Lung (tissue), 12 donors: Measurements from ENCODE around the gene TPSG1. TPM values are rescaled to one million over a fixed set of nuclear protein-coding genes. Genes with fewer than 3 reads are reported as not detected.
"Not testable (repeated sequence)": the region's sequence is repeated elsewhere in the genome, so short reads cannot be mapped to it uniquely, and the experiment has no call there.

Experiments used
- ATAC-seq: fragments of 200-7000 bp; cut with Tn5 transposase; one replicate; pipeline ENCODE4 v1.9.1; 2020; ENCODE audit warnings: moderate number of reproducible peaks; ENCODE audit not compliant: insufficient read depth, low FRiP score
- DNase-seq, 3 donors: peaks; one replicate each; pipeline ENCODE4 v3.0.0-alpha.2; 2013 to 2017
- H3K27ac ChIP-seq, 2 donors: one replicate each; pipeline ENCODE4 v1.5.1; 2013; ENCODE audit warnings: mild to moderate bottlenecking in 2 of 2, moderate library complexity in 2 of 2, control low read depth in 1 of 2, inconsistent platforms in 1 of 2, low read depth in 1 of 2, low read length in 1 of 2
- H3K27me3 ChIP-seq, 3 donors: one replicate each; pipeline ENCODE4 v1.5.1; 2013; ENCODE audit warnings: low read length in 2 of 3; ENCODE audit not compliant: control insufficient read depth in 3 of 3, insufficient read depth in 3 of 3
- H3K36me3 ChIP-seq, 4 donors: one replicate each; pipeline ENCODE4 v1.5.1; 2013; ENCODE audit warnings: low read length in 4 of 4, mild to moderate bottlenecking in 1 of 4, moderate library complexity in 1 of 4; ENCODE audit not compliant: control insufficient read depth in 4 of 4, insufficient read depth in 4 of 4
- H3K4me1 ChIP-seq, 5 donors: one replicate each; pipeline ENCODE4 v1.5.1; 2013; ENCODE audit warnings: low read length in 5 of 5, mild to moderate bottlenecking in 2 of 5, moderate library complexity in 1 of 5; ENCODE audit not compliant: control insufficient read depth in 5 of 5, insufficient read depth in 5 of 5
- H3K4me3 ChIP-seq: one replicate; pipeline ENCODE4 v1.5.1; 2013; ENCODE audit warnings: mild to moderate bottlenecking, control low read depth, moderate library complexity
- H3K9ac ChIP-seq, 2 donors: one replicate each; pipeline ENCODE4 v1.5.1; 2013; ENCODE audit warnings: low read length in 2 of 2, control low read depth in 1 of 2; ENCODE audit not compliant: insufficient read depth in 1 of 2
- H3K9me3 ChIP-seq, 4 donors: one replicate each; pipeline ENCODE4 v1.5.1; 2013; ENCODE audit warnings: low read length in 3 of 4, mild to moderate bottlenecking in 1 of 4, moderate library complexity in 1 of 4; ENCODE audit not compliant: control insufficient read depth in 4 of 4, insufficient read depth in 3 of 4
- CTCF ChIP-seq: IDR thresholded peaks from 2 replicates; pipeline ENCODE4 v1.5.1; 2012; ENCODE audit warnings: mild to moderate bottlenecking; ENCODE audit errors: control extremely low read depth, extremely low read depth
- WGBS, 2 donors: extraction: QIAGEN DNeasy Blood & Tissue Kit; methylation state at CpG; one replicate each; pipeline ENCODE4 v1.1.7; 2013; 5-methylcytosine and 5-hydroxymethylcytosine counted together
- polyA plus RNA-seq, 2 donors: library from polyadenylated mRNA; stranded (reverse); fragments of 200-250 nt; gene quantifications; one replicate each; pipeline ENCODE4 v1.2.1, GENCODE V29; 2013
- total RNA-seq, 2 donors: library from RNA; depleted of rRNA in 1 of 2; stranded (reverse); fragments of >200 nt in 1 of 2; gene quantifications; one replicate each; pipeline ENCODE4 v1.2.1, GENCODE V29; 2014 to 2021
- donor health status: control.
- donor health status: control.
- donor health status: Bipolar disorder and iron deficiency.
- donor health status: healthy.
- donor health status: DM: yes; HTN: yes; CAD: no.

TPSG1 gene
- total and polyA plus RNA-seq, 4 donors: 0.03 to 2.9 (median 0.71) TPM; not detected in 1

DNA sequence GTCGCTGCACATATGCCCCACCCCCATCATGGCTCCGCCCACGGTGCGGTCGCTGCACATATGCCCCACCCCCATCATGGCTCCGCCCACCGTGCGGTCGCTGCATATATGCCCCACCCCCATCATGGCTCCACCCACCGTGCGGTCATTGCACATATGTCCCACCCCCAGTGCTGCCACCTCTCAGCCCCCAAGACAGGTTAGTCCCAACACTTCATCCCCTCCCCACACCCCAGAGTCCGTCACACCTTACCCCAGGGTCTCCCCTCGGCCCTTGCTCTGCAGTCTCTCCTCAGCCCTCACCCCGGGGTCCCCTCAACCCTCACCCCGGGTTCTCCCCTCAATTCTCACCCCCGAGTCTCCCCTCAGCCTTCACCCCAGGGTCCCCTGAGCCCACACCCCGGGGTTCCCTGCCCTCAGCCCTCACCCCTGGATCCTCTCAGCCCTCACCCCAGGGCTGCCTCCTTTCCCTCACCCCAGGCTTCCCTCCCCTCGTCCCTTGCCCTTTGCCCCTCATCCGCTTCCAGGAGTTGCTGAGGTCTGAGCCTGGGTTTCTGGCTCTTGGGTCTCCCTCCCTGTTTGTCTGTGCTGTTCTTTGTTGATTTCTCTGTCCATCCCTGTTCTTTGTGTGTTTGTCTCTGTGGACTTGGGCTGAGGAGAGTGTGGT lies 25.6 kb downstream of the TPSG1 start:
- ATAC-seq: no peak
- H3K9ac ChIP-seq: no peak overlapping the region
- no peak for DNase-seq
- peaks cover 0 to 3% (median 0%) of the 10 kb centered on the region in 4 donors for H3K9me3 ChIP-seq
- no peaks in the 10 kb centered on the region for H3K27me3 ChIP-seq
- H3K27ac ChIP-seq: no peak overlapping the region
- no peak for TF ChIP-seq CTCF
- no peaks in the 10 kb centered on the region for H3K4me1 ChIP-seq
- H3K4me3 ChIP-seq: no peak overlapping the region
- no peaks in the 10 kb centered on the region for H3K36me3 ChIP-seq
- WGBS, 2 donors: 82 to 89% methylated on average over 14 to 15 of the region's 19 CpGs

GRCh38 chr16:1198671-1199346 lies 26.3 kb downstream of the TPSG1 start:
- WGBS, 2 donors: 91 to 93% methylated on average over 38 to 44 of the region's 44 CpGs

DNA sequence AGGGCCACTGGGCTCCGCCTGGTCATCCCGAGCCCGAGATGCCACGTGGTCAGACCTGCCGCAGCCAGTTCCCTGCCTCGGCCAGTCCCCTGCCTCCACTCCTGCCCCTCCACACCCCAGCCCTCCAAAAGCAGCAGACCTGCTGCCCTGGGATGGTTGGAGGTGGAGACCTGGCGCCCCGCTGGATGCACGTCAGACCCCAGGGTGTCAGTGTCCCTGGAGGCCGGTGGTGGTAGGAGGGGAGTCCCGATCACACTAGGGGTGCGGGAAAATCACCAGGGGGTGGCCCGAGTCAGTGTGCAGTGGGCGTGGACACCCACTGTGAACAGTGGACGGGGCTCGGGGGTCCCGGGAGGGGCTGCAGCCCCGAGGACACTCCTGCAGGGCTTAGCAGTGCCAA lies 26.9 kb downstream of the TPSG1 start:
- no peak for TF ChIP-seq CTCF
- DNase-seq (no peak), ATAC-seq (no peak)
- H3K4me3 ChIP-seq: no peak overlapping the region
- H3K36me3 ChIP-seq: no peaks in the 10 kb centered on the region
- H3K9ac ChIP-seq: no peak overlapping the region
- H3K27ac ChIP-seq: no peak overlapping the region
- H3K27me3 ChIP-seq: no peaks in the 10 kb centered on the region
- H3K9me3 ChIP-seq: no peaks in the 10 kb centered on the region
- no peaks in the 10 kb centered on the region for H3K4me1 ChIP-seq
- 85 to 86% methylated on average over 18 of the region's 18 CpGs for WGBS, 2 donors

More at GRCh38 chr16:1198671-1199346, 26.3 kb downstream of the TPSG1 start:
- H3K36me3 ChIP-seq, H3K4me1 ChIP-seq, H3K9me3 ChIP-seq, H3K9ac ChIP-seq, H3K27ac ChIP-seq, DNase-seq, ATAC-seq, H3K27me3 ChIP-seq, H3K4me3 ChIP-seq: not testable (repeated sequence)

DNA sequence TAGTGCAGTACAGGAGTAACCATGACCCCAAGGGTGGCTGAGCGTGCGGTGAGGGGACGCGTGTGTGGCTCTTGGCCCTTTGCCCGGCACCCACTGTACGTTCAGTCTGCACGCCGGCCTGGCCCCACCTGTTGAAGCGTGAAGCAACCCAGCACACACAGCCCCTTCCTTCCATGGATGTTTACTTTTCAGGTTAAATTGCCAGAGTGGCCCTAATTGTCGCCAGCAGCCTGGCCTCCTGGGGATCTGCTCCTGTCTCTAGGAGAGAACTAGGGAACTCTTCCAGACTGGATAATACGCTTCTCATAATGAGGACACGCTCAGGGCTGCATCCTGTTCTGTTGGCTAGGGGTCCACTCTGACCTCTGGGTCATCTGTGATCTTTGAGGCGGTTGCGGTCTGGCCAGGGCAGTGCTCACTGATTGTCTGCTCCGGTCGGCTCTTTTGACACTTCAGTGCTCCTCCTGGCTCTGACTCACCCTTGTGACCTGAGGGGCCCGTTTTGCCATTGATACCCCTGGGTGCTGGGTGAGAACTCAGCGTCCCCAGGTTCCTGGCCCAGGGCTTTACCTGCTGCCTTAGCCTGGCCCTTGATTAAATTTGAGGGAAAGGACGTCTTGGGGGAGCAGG lies 27.7 kb downstream of the TPSG1 start:
- no peak overlapping the region for H3K27ac ChIP-seq
- no peaks in the 10 kb centered on the region for H3K27me3 ChIP-seq
- H3K4me1 ChIP-seq: no peaks in the 10 kb centered on the region
- DNase-seq (no peak), ATAC-seq (no peak)
- TF ChIP-seq CTCF: no peak
- WGBS, 2 donors: 61 to 80% methylated on average over 19 of the region's 19 CpGs
- H3K9me3 ChIP-seq: no peaks in the 10 kb centered on the region
- H3K36me3 ChIP-seq: no peaks in the 10 kb centered on the region
- H3K4me3 ChIP-seq: no peak overlapping the region
- no peak overlapping the region for H3K9ac ChIP-seq
